ENCODE results near the gene CLEC10A.

CLEC10A gene

DNA sequence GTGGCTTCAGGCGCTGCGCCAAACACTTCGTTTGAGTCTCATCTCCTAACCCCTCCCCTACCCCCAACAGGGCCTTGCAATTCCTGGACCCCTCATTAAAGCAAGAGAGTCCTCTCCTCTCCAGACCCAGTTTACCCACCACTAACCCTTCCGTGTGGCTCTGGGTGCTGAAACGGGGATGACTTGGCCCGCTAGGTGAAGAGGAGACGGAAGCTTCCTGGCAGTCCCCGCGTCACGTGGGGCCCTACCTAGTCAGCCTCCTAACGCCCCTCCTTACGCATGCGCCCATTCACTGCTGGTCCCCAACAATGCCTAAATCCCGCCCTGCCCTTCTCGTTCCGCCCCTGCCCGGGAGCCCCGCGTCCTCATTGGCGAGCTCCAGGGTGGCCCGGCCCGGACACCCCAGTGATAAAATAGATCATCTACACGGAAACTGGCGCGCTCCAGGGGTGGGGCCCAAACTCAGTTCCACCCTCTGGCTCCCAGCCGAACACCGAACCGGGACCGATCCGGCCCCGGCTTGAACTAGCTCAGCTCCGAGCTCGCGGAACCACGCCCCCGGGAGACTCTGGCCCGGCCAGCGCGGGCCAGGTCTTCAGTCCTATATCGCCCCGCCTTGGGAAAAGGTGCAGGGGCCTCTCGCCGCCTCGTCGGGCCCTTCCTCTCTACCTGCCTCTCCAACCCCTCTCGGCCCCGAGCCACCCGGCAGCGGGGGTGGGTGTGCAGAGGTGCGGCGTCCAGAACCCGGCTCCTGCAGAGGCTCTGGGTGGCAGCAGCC lies 44.3 kb downstream of the CLEC10A start, which contains the start of gene SLC16A13:
SLC16A13 (plus strand) TSS at position 425 of the 778 bp plus-strand sequence. CDS start 368 bp downstream, outside the sequence.
- TF ChIP-seq GATA2 (IDR thresholded peaks at IDR 0.05; ENCODE audit: low read depth, low read length): no peak

DNA sequence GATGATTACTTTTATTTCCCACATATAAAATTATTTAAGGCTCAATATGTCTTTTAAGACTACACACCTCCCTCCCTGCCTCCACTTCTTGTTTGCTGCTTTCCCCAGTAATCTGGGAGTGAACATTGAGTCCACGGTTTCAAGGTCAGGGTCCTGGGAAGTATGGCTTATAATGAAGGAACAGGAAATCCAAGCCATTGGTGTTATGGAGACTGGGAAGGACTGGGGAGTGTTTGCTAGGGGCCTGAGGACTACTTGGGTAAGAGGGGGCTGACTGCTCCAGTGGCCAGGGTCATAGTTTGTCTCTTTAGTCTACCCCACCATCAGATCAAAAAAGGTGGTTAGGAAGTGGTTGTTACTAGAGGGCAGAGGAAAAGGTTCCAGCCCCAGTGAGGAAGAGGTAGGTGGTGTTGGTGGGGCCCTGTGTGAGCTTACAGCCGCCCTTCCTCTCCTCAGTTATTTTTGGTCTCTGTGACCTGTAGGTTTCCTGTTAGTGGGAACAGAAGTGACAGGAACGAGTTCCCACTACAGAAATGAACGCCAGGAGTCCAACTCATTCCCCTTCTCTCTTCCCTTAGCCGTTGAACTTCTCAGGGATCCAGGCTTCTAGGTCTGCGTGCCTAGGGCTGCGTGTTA lies 45.0 kb downstream of the CLEC10A start:
- TF ChIP-seq GATA3 (IDR thresholded peaks at IDR 0.05; ENCODE audit: low read depth, low read length): no peak
- no peak for TF ChIP-seq GATA2 (IDR thresholded peaks at IDR 0.05; ENCODE audit: low read depth, low read length)

- TF ChIP-seq GATA2 (IDR thresholded peaks at IDR 0.05; ENCODE audit: low read depth, low read length): no peak
- no peak for TF ChIP-seq GATA3 (IDR thresholded peaks at IDR 0.05; ENCODE audit: low read depth, low read length)
Measured at GRCh38 chr17:7029659-7030058, 50.4 kb downstream of the CLEC10A start.

GRCh38 chr17:7029096-7029495 lies 51.0 kb downstream of the CLEC10A start:
- TF ChIP-seq GATA2 (IDR thresholded peaks at IDR 0.05; ENCODE audit: low read depth, low read length): no peak
- no peak for TF ChIP-seq GATA3 (IDR thresholded peaks at IDR 0.05; ENCODE audit: low read depth, low read length)

DNA sequence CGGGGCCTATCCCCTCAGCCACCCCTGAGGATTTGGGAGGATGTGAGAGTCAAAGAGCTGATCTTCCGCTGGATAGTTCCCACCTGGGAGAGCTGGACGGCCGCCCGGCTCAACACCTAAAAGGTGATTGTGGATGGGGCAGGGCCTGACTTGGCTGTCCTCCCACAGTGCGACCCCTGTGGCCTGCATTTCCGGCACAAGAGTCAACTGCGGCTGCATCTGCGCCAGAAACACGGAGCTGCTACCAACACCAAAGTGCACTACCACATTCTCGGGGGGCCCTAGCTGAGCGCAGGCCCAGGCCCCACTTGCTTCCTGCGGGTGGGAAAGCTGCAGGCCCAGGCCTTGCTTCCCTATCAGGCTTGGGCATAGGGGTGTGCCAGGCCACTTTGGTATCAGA lies 52.7 kb downstream of the CLEC10A start:
- TF ChIP-seq GATA3 (IDR thresholded peaks at IDR 0.05; ENCODE audit: low read depth, low read length) (no peak), GATA2 (IDR thresholded peaks at IDR 0.05; ENCODE audit: low read depth, low read length) (no peak)

DNA sequence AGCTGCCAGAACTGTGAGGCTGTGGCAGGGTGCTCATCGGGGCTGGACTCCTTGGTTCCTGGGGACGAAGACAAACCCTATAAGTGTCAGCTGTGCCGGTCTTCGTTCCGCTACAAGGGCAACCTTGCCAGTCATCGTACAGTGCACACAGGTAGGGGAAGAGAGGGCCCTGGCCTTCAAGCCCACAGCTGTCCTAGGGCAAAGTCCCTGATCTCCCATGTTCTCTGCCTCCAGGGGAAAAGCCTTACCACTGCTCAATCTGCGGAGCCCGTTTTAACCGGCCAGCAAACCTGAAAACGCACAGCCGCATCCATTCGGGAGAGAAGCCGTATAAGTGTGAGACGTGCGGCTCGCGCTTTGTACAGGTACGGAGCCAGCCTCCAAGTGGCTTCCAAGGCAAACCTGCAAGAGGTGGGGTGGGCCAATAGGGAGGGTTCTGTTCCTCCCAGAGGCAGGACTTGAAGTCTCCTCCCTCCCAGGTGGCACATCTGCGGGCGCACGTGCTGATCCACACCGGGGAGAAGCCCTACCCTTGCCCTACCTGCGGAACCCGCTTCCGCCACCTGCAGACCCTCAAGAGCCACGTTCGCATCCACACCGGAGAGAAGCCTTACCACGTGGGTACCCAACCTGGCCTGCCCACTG lies 53.5 kb downstream of the CLEC10A start:
- TF ChIP-seq GATA3 (IDR thresholded peaks at IDR 0.05; ENCODE audit: low read depth, low read length): no peak
- no peak for TF ChIP-seq GATA2 (IDR thresholded peaks at IDR 0.05; ENCODE audit: low read depth, low read length)

DNA sequence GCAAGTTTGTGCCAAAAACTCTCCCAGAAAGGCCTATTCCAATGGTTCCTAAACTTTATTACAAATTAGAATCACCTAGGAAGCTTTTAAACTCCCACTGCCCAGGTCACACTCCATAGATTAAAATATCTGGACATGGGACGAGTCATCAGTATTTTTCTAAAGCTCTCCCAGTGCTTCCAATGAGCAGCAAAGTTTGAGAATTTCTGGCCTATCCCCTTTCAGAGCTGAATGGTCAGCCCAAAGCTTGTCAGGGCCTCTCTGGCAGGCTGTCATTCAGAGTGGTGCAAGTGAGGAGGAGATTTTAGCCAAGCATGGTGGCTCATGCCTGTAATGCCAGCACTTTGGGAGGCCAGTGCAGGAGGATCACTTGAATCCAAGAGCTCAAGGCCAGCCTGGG lies 54.8 kb downstream of the CLEC10A start:
- TF ChIP-seq GATA2 (IDR thresholded peaks at IDR 0.05; ENCODE audit: low read depth, low read length): no peak
- TF ChIP-seq GATA3 (IDR thresholded peaks at IDR 0.05; ENCODE audit: low read depth, low read length): no peak

Data from SH-SY5Y (cell line).